ENCODE results near the gene ASGR1. TPM values are rescaled to one million over a fixed set of nuclear protein-coding genes. Genes with fewer than 3 reads are reported as not detected.

Gene ASGR1
- total and polyA plus RNA-seq, 2 donors (not counting 1 experiment from before 2014, with no cell fraction given) = 0.32 to 0.43 TPM

DNA sequence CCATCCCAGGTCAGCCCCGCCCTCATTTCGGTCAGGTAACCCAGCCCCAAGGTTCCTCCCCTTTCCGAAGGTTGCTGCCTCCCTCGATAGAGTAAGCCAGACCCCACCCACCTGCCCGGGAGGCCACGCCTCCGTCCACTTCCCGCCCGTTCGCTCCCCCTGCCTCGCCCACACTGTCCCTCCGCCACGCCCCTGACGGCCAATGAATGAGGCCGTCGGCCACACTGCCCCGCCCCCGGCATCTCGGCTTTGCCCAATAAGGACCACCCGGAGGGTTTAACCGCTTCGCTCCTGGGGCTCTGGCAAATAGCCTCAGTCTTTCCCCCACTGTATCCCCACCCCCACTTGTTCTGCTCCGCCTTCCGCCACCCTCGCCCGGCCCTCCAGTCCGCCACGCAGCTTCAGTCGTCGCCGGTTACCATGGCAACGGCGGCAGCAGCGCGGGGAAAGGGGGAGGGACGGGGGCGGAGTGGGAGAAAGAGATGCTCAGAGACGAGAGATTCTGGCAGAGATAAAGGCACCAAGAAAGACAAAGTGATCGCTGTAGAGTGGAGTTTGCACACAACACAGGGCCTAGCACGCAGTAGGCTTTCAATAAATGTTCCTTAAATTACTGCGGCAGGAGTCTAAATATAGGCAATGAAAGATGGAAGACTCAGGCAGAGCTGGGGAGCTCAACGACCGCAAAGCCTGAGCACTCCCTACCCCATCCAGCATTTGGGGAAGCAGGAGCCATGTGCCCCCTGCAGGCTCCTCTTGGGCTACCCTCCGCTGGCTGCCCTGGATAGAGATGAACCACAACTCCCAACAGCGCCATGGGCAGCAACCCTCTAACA lies 35.3 kb upstream of the ASGR1 start:
- H3K4me1 ChIP-seq (ENCODE audit: control insufficient read depth in 2 of 2, insufficient read depth in 2 of 2, low read length in 2 of 2) = peaks cover 25 to 50% of the 10 kb centered on the region in 2 donors
- H3K9me3 ChIP-seq (ENCODE audit: control extremely low read depth in 1 of 3, control insufficient read depth in 2 of 3, insufficient read depth in 1 of 3, low read length in 2 of 3) = no peaks in the 10 kb centered on the region
- Mint-ChIP-seq H3K9me3 (ENCODE audit: insufficient read depth) (no peaks in the 10 kb centered on the region), H3K4me1 (peaks cover 49% of the 10 kb centered on the region), H3K4me3 (peak overlapping the region; percentile 97), H3K27ac (peak overlapping the region; percentile 99), H3K27me3 (peaks cover 5% of the 10 kb centered on the region)
- peak overlapping the region; percentile 86 for H3K4me2 ChIP-seq (replicated peaks; ENCODE audit: low read depth, low read length, poor library complexity, severe bottlenecking)
- peak overlapping the region; percentile 66 for H3K9ac ChIP-seq (ENCODE audit: low read length)
- no peaks in the 10 kb centered on the region for H3K36me3 ChIP-seq (replicated peaks in 1 of 2; ENCODE audit: control extremely low read depth in 1 of 2, control insufficient read depth in 1 of 2, extremely low read depth in 1 of 2, insufficient read depth in 2 of 2, low read length in 1 of 2)
- CTCF ChIA-PET = interaction anchor here (0.6 to 2.3 kb wide), 7 partner anchors 8 to 170 kb away, joined by 3 to 7 read pairs (median 4); partner anchors contain the start of genes GABARAP and SLC16A11
- intact Hi-C loops (cut with micrococcal nuclease) = loop anchor here (1.0 to 2.0 kb wide), 8 partner anchors 9 to 472 kb away; partner anchors contain the start of genes DVL2, EIF5A, ELP5 and PHF23
- POLR2A ChIA-PET = interaction anchor here (0.6 to 9.1 kb wide), 4 partner anchors 23 to 115 kb away, joined by 3 to 157 read pairs (median 3); partner anchors contain the start of genes DVL2, GABARAP and PHF23
- H4K20me1 ChIP-seq (ENCODE audit: control insufficient read depth, insufficient read depth, low read length, poor library complexity, severe bottlenecking) = no peaks in the 10 kb centered on the region
- ATAC-seq (ENCODE audit: low read depth) = peak; percentile 85
- peaks cover 7% of the 10 kb centered on the region for H3K79me2 ChIP-seq (ENCODE audit: control insufficient read depth, insufficient read depth, low read length)
- peak overlapping the region; percentile 53 for H2AFZ ChIP-seq (ENCODE audit: insufficient read depth, low read depth, low read length, poor library complexity, severe bottlenecking)
- peak; percentile 99 for DNase-seq
- peak overlapping the region; percentile 77 to 90 for H3K27ac ChIP-seq (ENCODE audit: low read length in 2 of 2)
- TF ChIP-seq, protein P1, sequence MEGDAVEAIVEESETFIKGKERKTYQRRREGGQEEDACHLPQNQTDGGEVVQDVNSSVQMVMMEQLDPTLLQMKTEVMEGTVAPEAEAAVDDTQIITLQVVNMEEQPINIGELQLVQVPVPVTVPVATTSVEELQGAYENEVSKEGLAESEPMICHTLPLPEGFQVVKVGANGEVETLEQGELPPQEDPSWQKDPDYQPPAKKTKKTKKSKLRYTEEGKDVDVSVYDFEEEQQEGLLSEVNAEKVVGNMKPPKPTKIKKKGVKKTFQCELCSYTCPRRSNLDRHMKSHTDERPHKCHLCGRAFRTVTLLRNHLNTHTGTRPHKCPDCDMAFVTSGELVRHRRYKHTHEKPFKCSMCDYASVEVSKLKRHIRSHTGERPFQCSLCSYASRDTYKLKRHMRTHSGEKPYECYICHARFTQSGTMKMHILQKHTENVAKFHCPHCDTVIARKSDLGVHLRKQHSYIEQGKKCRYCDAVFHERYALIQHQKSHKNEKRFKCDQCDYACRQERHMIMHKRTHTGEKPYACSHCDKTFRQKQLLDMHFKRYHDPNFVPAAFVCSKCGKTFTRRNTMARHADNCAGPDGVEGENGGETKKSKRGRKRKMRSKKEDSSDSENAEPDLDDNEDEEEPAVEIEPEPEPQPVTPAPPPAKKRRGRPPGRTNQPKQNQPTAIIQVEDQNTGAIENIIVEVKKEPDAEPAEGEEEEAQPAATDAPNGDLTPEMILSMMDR (IDR thresholded peaks at IDR 0.05) = peak; percentile 44
- TF ChIP-seq EZH2 (IDR thresholded peaks at IDR 0.05; ENCODE audit: borderline replicate concordance, insufficient read depth, low read depth, low read length, poor library complexity, severe bottlenecking) = no peak
- WGBS (ENCODE audit: insufficient coverage) = under 1% methylated on average over 40 of the region's 45 CpGs
- peak overlapping the region; percentile 39 to 66 (median 53) for H3K4me3 ChIP-seq (ENCODE audit: control extremely low read depth in 1 of 5, extremely low read depth in 1 of 5, insufficient read depth in 1 of 5, low read depth in 2 of 5, low read length in 4 of 5)
- H3K27me3 ChIP-seq (replicated peaks in 1 of 4; ENCODE audit: control extremely low read depth in 1 of 4, control insufficient read depth in 3 of 4, insufficient read depth in 4 of 4, low read length in 3 of 4) = peaks cover 0 to 4% (median 0%) of the 10 kb centered on the region in 4 experiments
